ENCODE measurements around the gene ZNF541. TPM values are rescaled to one million over a fixed set of nuclear protein-coding genes. Genes with fewer than 3 reads are reported as not detected.
A peak's percentile ranks its signal among the peaks of the same experiment; 100 is the strongest.

ZNF541 gene
- total RNA-seq, 4 donors from 2014 or later: 0.90 to 1.2 TPM; not detected in 2

DNA sequence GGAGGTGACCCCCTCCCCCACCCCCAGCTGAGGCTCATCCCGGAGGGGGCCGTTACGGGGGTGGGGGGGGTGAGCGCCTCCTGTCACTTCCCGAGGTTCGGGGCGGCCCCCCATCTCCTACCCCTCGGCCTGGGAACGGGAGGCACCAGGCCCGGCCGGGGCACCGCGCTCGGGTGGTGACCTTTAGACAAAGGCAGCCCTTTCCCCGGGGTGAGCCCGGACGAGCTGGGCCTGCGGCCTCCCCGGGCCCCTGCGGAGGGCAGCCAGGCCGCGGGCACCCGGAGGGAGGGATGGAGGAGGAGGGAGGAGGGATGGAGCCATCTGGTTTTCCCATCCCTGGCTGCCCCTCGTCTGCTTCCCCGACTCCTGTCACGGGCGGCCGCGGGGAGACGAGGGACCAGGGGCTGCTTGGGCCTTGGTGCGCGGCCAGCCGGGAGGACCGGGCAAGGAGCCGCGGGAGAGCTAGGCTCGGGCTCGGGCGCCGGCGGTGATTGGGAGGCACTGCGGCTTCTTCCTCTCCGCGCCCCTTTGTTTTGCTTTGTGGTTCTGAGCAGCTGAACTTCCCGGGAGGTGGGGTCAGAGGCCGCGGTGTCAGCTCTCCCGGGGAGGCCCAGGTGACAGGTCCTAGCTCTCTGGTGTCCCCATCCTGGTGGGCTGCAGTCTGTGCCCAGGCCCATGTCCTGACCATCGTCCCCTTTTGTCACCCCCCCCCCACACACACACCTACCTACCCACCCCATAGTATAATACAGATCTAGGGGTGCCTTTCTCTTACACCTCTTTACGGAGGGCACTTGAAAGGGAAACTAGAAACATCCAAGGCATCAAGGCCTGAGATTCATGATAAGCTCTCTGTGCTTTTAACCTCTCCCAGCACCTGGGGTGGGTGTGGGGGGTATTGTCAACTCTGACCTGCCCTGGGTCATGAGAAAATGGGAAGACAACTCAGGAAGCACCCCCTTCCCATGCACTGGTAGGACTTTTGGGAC, 37.3 kb upstream of the ZNF541 start:
- Histone ChIP-seq H3K4me3 (peak overlapping the region; percentile 80 to 96), H3K9me3 (no peaks in the 10 kb centered on the region), H3K27me3 (no peaks in the 10 kb centered on the region), H3K4me1 (peaks cover 12 to 15% of the 10 kb centered on the region in 2 donors), H3K36me3 (no peaks in the 10 kb centered on the region), H3K27ac (peak overlapping the region; percentile 93 to 94)
- intact Hi-C loops (cut with DNase I; ENCODE audit: low total_unique reads): no loop called here
- peak; percentile 33 to 40 for DNase-seq
- no peak for TF ChIP-seq POLR2A (IDR thresholded peaks at IDR 0.05)
- TF ChIP-seq, protein P1, sequence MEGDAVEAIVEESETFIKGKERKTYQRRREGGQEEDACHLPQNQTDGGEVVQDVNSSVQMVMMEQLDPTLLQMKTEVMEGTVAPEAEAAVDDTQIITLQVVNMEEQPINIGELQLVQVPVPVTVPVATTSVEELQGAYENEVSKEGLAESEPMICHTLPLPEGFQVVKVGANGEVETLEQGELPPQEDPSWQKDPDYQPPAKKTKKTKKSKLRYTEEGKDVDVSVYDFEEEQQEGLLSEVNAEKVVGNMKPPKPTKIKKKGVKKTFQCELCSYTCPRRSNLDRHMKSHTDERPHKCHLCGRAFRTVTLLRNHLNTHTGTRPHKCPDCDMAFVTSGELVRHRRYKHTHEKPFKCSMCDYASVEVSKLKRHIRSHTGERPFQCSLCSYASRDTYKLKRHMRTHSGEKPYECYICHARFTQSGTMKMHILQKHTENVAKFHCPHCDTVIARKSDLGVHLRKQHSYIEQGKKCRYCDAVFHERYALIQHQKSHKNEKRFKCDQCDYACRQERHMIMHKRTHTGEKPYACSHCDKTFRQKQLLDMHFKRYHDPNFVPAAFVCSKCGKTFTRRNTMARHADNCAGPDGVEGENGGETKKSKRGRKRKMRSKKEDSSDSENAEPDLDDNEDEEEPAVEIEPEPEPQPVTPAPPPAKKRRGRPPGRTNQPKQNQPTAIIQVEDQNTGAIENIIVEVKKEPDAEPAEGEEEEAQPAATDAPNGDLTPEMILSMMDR (IDR thresholded peaks at IDR 0.05): no peak

DNA sequence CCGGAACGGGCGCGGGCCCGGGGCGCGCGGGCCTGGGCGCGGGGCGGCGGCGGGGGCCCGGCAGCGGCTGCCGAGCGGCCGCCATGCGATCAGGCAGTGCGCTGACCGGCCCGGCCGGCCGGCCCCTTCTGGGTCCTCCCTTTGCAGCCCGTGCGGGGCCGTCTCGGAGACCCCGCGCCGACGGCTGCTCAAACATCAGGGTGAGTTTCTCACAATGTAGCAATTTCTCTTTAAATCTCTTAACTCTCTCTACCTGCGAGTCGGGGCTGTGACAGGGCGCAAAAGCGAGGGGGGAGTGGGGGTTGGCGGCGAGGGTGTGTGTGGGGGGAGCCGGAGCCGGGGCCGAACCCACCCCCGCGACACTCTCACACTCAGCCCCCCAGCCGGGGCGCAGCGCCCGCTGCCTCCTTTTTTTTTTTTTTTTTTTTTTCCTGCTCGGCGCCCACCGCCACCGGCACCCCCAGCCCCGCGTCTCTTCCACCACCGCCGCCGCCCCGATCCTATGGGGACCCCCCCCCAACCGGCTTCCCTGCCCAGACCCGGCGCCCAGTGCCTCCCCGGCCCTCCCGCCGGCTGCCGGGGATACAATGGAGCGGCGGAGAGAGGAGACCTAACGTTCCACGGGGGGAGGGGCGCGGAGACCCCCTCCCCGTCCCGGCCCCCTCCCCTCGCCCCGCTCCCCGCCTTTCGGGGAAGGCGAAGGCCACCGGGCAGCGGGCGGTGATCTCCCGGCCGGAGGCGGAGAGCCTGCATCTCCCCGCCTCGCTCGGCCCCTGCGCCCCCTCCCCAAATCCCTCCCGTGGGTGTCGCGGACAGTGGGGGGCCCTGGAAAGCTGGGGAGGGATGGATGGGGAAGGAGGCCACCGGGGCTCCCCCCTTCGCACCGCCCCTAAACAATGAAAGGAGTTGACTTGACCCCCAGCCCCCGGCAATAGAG, 36.3 kb upstream of the ZNF541 start, which contains the start of gene BICRA:
Gene BICRA (plus strand): TSS at position 166 of the 937 bp plus-strand sequence. CDS start 64,441 bp downstream, outside the sequence.
- Histone ChIP-seq H3K4me1 (peaks cover 12 to 15% of the 10 kb centered on the region in 2 donors), H3K27me3 (no peaks in the 10 kb centered on the region), H3K9me3 (no peaks in the 10 kb centered on the region), H3K27ac (peak within 1 kb of the TSS; percentile 94 to 96), H3K36me3 (no peaks in the 10 kb centered on the region), H3K4me3 (peak within 1 kb of the TSS; percentile 95 to 96)
- peak; percentile 82 to 85 for DNase-seq
- intact Hi-C loops (cut with DNase I; ENCODE audit: low total_unique reads): no loop called here
- TF ChIP-seq POLR2A (IDR thresholded peaks at IDR 0.05): peak in 1 of 2 donors; percentile 21
- TF ChIP-seq, protein P1 (IDR thresholded peaks at IDR 0.05): no peak

GRCh38 chr19:47608074-47608918, 35.3 kb upstream of the ZNF541 start:
- DNase-seq: peak; percentile 95 to 96
- intact Hi-C loops (cut with DNase I; ENCODE audit: low total_unique reads): no loop called here
- Histone ChIP-seq H3K4me1 (peaks cover 12 to 14% of the 10 kb centered on the region in 2 donors), H3K4me3 (peak overlapping the region; percentile 84 to 95), H3K36me3 (no peaks in the 10 kb centered on the region), H3K27me3 (no peaks in the 10 kb centered on the region), H3K9me3 (no peaks in the 10 kb centered on the region), H3K27ac (peak overlapping the region; percentile 94 to 96)
- TF ChIP-seq POLR2A (IDR thresholded peaks at IDR 0.05): peak; percentile 67 to 91
- TF ChIP-seq, protein P1 (IDR thresholded peaks at IDR 0.05): peak in 2 of 4 experiments; percentile 9 to 38

GRCh38 chr19:47607564-47608073, 34.7 kb upstream of the ZNF541 start:
- H3K9me3 ChIP-seq: no peaks in the 10 kb centered on the region
- no peaks in the 10 kb centered on the region for H3K27me3 ChIP-seq
- no peak for DNase-seq
- peak overlapping the region; percentile 84 to 95 for H3K4me3 ChIP-seq
- peaks cover 8 to 12% of the 10 kb centered on the region in 2 donors for H3K4me1 ChIP-seq
- peak overlapping the region; percentile 86 to 96 for H3K27ac ChIP-seq
- no peaks in the 10 kb centered on the region for H3K36me3 ChIP-seq
- no peak for TF ChIP-seq POLR2A (IDR thresholded peaks at IDR 0.05)
- intact Hi-C loops (cut with DNase I; ENCODE audit: low total_unique reads): no loop called here

Data from uterus (tissue), 4 donors.